ENCODE measurements around the gene KCTD5.
A peak's percentile ranks its signal among the peaks of the same experiment; 100 is the strongest.
"Not testable (repeated sequence)": the region's sequence is repeated elsewhere in the genome, so short reads cannot be mapped to it uniquely, and the experiment has no call there.

KCTD5 gene

DNA sequence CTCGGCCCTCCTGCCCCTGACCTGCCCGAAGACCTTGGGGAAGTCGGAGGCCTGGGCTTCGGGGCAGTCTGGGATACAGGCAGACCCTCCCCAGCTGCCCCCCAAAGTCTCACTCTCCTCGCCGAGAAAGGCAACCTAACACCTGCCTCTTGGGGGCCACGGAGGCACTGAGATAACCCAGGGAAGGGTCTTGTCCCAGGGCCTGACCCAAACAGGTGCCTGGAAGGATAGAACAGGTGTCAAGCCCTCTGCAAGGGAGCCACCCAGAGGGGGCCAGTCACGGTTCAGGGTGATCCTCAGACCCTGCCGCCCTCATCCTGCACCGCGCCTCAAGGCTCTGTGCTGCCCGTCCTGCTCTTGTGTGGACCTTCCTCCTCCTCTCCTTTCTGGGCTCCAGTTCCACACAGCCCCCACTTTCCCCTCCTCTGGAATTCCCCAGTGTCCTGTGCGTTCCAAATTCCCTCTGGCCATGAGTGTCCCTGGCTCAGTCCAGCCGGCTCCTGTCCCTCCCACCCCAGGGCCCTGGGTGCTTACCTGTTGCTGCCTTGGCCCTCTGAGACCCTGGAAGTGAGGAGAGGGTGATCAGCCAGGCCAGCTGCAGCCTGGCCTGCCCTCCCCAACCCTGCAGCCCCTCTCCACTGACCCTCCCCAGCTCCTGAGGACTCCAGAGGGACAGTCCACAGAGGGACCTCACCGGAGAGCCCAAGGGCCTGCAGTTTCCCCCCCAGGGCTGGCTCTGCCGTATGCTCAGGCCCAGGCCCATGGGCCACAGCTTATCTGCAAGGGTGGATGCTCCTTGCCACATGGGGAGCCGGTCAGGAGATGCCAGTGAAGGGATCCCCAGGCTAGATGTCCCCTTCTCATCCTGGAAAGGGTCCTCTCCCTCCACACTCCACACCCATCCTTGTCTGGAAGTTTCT, 33.9 kb downstream of the KCTD5 start:
- DNase-seq (ENCODE audit: insufficient read length, low spot score) = no peak
- FAIRE-seq = no peak
- TF ChIP-seq POLR2A (IDR thresholded peaks at IDR 0.05; ENCODE audit: low read depth, low read length) = no peak

DNA sequence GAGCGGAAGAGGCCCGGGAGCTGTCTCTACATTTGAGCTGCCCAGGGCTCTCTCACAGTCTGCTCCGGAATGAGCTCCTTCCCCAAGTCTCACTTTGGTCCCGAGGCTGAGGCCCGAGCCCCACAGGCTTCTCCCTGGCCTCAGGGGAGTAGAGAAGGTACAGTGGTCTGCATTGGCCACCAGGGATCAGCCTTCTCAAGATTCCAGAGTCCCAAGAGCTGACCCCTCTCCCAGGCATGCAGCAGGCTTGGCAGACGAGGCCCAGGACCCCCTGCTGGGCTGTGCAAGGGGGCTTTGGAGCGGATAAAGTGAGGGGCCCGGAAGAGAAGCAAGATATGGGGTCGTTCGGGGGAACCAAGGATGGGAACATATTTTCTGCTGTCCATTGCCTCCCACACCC, 34.6 kb downstream of the KCTD5 start:
- TF ChIP-seq POLR2A (IDR thresholded peaks at IDR 0.05; ENCODE audit: low read depth, low read length) = no peak
- no peak for DNase-seq (ENCODE audit: insufficient read length, low spot score)
- no peak for FAIRE-seq

DNA sequence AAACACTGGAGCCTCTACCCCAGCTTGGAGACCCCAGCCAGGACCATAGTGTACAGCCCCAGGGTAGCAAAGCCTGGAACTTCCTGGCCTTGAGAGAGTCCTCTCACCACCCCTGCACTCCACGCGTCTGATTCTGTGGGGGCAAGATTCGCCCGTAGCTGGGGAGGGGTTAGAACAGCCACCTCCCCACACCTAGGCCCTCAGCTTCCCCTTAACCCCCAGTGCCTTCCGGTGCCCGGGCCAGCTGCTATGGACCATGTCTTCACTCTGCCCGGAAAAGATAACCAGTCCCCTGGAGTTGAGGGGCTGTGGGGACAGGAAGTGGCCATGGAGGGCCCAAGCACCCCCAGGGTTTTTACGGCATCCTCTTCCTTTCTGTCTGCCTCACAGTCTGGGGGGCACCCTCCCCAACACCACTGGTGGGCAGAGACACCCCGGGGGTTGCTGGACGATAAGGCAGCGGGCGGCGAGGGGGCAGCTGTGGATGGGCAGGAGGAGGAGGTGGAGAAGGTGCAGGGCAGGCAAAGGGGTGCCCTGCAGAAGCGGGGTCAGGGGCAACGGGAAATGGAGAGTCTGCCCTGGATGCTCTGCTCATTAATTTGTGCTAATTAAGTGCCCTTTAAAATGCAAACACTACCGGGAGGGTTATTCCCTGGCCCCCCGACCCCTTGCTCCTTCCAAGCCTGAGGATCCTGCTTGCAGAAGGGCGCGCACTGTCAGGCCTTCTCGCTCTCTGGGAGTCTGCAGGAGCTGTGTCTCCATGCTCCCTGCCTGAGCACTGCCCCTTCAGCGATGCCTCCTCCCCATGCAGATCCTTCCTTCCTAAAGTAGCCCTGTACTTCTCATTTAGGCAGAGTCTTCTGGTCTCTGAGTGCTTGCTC, 35.3 kb downstream of the KCTD5 start:
- no peak for DNase-seq (ENCODE audit: insufficient read length, low spot score)
- TF ChIP-seq POLR2A (IDR thresholded peaks at IDR 0.05; ENCODE audit: low read depth, low read length) = no peak
- no peak for FAIRE-seq

DNA sequence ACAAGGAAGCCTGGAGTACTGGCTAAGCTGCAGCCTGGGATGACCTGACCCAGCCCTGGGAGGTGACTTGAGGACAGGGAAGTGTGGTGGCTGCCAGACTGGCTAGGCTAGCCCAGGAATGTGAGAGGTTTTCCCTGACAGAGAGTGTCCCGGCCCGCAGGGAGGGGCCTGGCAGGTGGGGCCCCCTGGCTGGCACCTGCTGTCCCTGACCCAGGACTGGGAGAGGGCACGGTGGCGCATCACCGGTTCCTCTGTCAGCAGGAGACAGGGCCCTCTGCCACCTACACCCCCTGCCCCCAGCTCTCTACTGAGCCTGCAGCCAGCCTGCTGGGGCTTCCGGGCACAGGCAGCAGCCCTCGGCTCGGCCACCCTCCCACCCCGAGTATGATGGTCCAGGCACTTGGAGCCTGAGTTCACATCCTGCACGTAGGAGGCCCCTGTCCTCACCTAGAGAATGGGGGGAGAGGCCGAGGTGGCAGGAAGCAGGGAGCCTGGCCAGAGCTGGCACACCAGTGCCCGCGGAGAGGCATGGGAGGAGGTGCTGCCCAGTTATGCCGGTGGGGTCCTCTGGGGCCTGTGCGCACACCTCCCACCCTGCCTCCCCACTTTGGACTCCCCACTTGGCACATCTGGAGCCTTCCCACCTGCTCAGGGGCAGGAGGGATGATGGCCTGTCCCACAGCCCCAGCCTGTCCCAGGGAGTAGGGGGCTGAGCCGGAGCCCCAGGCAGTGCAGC, 37.2 kb downstream of the KCTD5 start:
- FAIRE-seq (no peak), DNase-seq (ENCODE audit: insufficient read length, low spot score) (no peak)
- no peak for TF ChIP-seq POLR2A (IDR thresholded peaks at IDR 0.05; ENCODE audit: low read depth, low read length)

DNA sequence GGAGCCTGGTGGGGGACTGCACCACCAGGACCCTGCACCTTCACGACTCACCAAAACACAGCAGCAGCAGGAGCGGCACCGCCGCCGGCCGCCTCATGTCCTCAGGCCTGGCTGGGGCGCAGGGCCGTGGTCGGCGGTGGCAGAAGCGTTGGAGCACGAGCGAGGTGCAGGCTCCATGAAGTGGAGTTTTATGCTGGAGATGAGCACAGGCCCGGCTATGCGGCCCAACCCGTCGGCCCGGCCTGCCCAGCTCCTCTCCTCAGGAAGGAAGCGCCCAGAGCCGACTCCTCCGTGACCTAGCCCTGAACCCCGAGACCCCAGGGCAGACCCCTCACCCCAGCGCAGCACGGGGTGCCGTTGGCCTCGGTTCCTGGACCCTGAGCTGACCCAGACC, 37.7 kb downstream of the KCTD5 start, which contains the start of gene PRSS27:
TSS of gene PRSS27 (minus strand) at position 161 of the 394 bp plus-strand sequence. CDS start at position 97, 64 bp downstream.
- FAIRE-seq (no peak), DNase-seq (ENCODE audit: insufficient read length, low spot score) (no peak)
- TF ChIP-seq POLR2A (IDR thresholded peaks at IDR 0.05; ENCODE audit: low read depth, low read length) = no peak

DNA sequence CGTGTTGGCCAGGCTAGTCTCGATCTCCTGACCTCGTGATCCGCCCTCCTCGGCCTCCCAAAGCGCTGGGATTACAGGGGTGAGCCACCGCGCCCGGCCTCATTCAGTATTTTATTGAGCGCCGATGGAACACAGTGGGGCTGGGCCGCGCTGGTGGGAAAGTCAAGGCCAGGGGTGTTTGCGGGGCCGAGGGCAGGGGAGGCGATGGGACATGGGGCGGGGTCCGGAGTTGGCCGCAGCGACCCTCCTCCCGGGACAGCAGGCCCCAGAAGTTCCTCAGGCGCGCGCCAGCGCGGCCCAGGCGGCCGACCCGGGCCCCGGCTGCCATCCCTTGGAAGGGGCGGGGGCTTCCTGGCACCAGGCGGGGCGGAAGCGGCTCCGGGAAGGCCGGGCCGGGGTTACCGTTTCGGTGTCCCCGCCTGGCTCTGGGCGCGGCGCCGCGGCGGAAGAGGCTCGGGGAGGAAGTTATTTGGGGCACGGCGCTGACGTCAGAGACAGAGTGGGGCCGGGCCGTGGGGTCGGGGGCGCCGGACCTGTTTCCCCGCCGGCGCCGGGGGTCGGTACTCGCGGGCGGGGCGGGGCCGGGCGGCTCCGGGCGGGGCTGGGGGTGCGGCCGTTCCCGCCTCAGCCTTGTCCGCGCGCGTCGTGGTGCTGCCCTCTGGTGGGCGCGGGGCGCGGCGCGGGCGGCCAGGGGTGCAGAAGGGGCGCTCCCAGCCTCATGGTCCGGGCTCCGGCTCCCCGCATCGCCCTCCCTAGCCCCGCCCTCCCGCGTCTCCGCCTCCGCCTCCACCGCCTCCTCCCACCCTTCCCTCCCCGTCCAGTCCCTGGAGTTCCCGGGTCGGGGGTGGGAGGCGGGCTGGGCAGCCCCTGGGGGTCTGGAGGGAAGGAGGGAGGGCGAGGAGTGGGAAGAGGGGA, 38.7 kb downstream of the KCTD5 start:
- DNase-seq (ENCODE audit: insufficient read length, low spot score) (peak; percentile 93), FAIRE-seq (no peak)
- TF ChIP-seq POLR2A (IDR thresholded peaks at IDR 0.05; ENCODE audit: low read depth, low read length) = no peak

DNA sequence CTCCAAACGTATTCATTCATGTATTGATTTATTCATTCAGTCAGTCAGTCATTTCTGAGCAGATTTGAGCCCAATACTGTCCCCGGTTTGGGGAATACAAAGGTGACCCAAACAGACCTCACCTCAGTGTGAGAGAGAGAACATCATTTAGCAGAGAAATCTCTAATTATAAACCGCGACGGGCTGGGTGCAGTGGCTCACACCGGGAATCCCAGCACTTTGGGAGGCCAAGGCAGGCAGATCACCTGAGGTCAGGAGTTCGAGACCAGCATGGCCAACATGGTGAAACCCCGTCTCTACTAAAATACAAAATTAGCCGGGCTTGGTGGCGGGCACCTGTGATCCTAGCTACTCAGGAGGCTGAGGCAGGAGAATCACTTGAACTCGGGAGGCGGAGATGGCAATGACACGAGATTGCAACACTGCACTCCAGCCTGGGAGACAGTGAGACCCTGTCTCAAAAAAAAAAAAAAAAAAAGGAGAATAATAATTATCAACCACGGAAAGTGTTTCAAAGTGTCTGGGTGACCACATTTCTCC, 39.4 kb downstream of the KCTD5 start:
- DNase-seq (ENCODE audit: insufficient read length, low spot score); FAIRE-seq: not testable (repeated sequence)

DNA sequence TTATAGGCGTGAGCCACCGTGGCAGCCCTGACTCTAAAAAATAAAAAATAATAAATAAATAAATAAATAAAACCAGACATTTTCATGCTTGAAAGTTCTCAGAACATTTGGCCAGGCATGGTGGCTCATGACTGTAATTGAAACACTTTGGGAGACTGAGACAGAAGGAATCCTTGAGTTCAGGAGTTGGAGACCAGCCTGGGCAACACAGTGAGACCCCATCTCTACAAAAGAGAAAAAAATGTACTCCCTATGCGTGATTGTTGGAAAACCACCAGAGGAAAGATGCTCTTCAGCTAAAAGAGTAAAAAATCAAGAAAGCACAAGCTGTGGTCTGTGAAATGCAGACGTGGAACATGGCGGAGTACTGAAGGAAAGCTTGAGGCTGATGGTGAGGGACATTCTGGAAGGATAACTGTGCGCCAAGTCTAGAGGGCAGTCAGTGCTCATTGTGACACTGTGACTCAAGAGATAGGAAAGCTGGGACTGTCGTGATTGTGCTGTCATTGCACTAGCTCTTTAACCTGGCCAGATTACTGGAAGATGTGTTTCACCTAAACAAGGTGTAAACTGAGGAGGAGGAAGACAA, 41.9 kb downstream of the KCTD5 start:
- no peak for TF ChIP-seq POLR2A (IDR thresholded peaks at IDR 0.05; ENCODE audit: low read depth, low read length)
- no peak for FAIRE-seq

DNA sequence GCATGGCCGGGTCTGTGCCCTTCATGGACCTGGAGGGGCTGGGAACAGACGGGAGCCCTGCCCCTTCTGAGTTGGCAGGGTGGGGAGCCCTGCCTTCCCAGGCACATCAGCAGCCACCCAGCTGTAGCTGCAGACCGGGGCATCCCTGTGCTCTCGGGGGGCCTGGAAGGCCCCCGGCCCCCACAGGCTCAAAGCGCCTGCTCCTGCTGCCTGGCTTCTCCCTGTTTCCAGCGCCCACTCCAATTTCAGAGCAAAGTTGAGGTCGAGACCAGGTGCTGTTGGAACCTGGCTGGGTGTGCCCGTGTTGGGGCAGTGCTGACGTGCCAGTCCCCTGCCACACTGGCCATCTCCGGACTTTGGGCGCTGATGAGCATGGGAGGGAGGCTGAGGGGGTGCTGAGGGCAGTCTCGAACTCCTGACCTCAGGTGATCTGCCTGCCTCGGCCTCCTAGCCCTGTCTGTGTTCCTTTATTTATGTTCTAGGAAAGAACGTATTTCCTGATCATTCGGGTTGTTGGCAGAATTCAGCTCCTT, 42.6 kb downstream of the KCTD5 start:
- TF ChIP-seq POLR2A (IDR thresholded peaks at IDR 0.05; ENCODE audit: low read depth, low read length) = no peak
- FAIRE-seq = no peak
- DNase-seq (ENCODE audit: insufficient read length, low spot score) = no peak

More for the DNA sequence above, 41.9 kb downstream of the KCTD5 start:
- no peak for DNase-seq (ENCODE audit: insufficient read length, low spot score)

DNA sequence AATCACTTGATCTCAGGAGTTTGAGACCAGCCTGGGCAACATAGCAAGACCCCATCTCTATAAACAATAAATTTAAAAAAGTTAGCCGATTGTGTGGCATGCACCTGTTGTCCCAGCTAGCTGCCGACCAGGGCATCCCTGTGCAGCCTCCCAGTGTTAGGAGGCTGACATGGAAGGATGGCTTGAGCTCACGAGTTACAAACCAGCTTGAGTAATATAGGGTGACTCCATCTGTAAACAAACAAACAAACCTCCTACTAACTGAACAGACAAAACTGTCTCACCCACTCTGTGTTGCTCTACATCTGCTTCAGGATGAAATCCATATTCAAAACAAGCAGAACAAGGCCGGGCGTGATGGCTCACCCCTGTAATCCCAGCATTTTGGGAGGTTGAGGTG, 44.6 kb downstream of the KCTD5 start:
- DNase-seq (ENCODE audit: insufficient read length, low spot score) = no peak
- no peak for TF ChIP-seq POLR2A (IDR thresholded peaks at IDR 0.05; ENCODE audit: low read depth, low read length)

DNA sequence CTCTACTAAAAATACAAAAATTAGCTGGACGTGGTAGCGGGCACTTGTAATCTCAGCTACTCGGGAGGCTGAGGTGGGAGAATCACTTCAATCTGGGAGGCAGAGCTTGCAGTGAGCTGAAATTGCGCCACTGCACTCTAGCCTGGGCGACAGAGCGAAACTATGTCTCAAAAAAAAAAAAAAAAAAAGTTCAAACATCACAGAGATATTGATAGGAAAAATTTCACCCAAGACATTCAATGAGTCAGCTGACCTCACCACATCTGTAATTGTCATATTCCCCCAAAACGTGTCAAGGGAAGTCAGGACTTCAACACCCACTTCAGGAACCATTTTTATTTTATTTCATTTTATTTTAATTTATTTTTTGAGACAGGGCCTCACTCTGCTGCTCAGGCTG, 45.7 kb downstream of the KCTD5 start:
- no peak for TF ChIP-seq POLR2A (IDR thresholded peaks at IDR 0.05; ENCODE audit: low read depth, low read length)
- no peak for FAIRE-seq
- DNase-seq (ENCODE audit: insufficient read length, low spot score) = no peak

More for the DNA sequence above, 44.6 kb downstream of the KCTD5 start:
- FAIRE-seq = no peak
